ENCODE data around the gene TSLP.

Gene TSLP

DNA sequence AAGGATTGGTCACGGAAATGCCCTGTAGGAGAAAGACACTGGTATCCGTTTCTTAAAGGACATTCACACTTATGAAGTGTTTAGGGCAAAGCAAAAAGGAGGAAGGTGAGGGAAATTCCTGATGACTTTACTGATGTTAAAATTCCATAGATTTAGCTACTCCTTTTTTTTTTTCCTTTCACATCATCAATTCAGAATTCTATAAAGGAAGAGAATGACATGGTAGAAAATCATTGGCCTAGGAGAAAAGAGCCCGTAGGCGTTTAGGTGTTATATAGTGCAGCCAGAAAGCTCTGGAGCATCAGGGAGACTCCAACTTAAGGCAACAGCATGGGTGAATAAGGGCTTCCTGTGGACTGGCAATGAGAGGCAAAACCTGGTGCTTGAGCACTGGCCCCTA, at the start of gene TSLP:
TSS of gene TSLP (plus strand) at position 301 of the 400 bp plus-strand sequence. CDS start 178 bp downstream, outside the sequence.
- no peak for DNase-seq (ENCODE audit: low read depth, low spot score)

DNA sequence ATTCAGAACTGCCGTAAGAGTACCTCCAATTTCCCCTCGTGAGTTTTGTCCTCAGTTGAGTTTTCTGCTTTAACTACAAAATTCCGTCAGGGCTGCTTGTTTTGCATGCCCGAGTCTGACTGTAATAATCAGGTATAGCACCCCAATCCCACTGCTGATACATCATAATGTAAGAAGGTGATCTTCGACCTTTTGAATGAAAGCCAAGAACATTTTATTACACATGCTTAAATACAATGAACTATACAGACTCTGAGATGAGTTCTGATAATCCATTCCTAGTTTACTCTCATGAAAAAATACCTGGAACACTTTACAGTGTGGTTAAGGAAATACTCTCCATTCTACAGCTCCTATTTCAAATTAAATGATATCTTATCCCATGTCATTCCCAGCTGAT, 49.2 kb upstream of the TSLP start:
- DNase-seq (ENCODE audit: low read depth, low spot score): no peak

DNA sequence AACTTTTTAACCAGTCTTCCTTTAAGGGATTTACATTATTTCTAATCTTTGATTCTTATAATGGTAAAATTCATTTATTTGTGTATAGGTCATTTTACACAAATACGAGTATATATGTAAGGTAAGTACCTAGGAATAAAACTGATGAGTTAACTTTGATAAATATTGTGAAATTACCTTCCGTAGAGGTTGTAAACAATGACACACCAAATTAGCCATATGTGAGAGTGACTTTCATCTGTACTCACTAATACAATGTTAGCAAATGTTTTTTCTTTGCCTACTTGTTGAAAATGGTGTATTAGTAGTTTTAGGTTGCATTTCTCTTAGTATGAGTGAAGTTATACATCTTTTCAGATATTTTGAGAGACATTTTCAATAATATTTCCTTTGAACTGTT, 42.6 kb upstream of the TSLP start:
- no peak for DNase-seq (ENCODE audit: low read depth, low spot score)

GRCh38 chr5:111043712-111044506, 27.6 kb upstream of the TSLP start:
- DNase-seq (ENCODE audit: low read depth, low spot score): peak; percentile 95

DNA sequence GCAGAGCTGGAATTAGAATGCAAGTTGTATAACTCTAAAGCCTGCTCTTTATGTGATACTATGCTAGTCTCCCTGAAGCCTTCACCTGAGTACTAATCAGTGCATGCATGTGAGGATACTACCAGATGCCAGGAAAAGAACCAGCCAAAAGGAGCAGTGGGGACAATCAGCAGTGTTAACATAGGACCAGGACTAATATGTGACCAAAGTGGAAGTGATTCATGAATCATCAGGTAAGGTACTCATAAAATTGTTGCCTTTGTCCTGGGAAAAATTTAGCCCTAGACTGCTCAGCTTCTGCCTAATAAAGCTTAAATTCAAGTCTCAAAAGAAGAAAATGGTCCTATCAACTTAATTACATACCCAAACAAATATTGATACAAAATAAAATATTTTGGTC, 13.4 kb upstream of the TSLP start:
- DNase-seq (ENCODE audit: low read depth, low spot score): no peak

- no peak for DNase-seq (ENCODE audit: low read depth, low spot score)
Measured at GRCh38 chr5:111060169-111060568, 11.3 kb upstream of the TSLP start.

DNA sequence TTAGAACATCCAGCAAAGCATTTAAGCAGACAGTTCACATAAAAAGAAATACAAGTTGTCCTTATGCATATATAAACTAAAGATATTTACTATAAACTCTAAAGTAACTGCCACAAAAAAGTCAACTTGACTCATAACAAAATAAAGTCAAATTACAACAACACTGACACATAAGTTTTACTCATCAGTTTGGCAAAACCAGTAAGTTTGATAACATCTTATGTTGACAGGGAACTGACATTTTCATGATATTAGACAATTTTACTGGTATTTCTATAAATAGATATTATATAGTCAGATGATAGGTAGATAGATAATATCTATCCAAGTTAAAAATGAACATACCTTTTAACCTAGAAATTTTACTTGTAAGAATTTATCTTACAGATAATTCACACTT, 9.9 kb upstream of the TSLP start:
- DNase-seq (ENCODE audit: low read depth, low spot score): no peak

DNA sequence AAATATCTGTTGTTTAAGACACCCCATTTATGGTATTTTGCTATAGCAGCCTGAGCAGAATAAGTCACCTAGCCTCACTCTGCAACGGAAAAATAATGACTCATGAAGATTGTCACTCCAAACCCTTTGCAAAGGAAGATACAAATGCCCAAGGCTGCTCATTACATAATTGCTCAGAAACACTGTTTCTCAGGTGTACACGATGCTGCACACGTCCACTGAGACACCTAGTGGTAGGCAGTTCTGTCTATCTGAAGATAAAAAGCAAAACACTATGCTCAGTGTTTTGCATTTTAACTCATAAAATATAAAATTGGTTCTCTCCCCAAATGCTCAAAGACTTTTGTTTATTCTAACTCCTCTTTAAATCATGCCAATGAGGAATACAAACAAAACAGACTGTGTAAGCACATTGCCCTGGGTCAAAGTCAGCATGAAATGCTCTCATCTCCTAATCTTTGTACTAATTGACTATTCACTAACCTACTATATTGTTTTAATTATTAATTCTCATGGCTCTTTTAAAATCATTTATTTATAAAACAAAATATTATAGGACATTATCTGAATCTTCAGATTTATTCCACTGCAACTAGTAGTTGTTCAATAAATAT, 7.7 kb upstream of the TSLP start:
- DNase-seq (ENCODE audit: low read depth, low spot score): no peak

- DNase-seq (ENCODE audit: low read depth, low spot score): no peak
Measured at GRCh38 chr5:111066261-111066938, 5.1 kb upstream of the TSLP start.

GRCh38 chr5:111068213-111068612, 3.3 kb upstream of the TSLP start:
- DNase-seq (ENCODE audit: low read depth, low spot score): no peak

DNA sequence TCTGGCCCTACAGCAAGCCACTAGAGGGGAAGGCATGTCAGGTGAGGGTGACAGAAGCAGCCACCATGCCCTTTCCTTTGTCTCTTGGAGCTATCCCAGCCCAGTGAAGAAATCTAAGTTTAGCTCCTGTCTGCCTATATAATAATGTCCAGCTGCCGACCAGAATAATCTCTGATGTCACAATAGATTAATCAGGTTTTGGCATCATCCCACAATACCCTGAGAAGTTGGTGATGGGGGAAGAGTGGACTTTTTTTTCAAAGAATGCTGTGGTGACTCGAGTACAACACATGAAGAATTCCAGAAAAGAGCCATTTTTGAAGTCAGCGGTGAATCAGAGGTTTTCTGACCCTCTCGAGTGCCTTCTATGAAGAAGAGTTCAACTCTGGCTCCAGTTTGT, 1.7 kb upstream of the TSLP start:
- no peak for DNase-seq (ENCODE audit: low read depth, low spot score)

GRCh38 chr5:111070272-111071134, 1.0 kb upstream of the TSLP start:
- DNase-seq (ENCODE audit: low read depth, low spot score): no peak

DNA sequence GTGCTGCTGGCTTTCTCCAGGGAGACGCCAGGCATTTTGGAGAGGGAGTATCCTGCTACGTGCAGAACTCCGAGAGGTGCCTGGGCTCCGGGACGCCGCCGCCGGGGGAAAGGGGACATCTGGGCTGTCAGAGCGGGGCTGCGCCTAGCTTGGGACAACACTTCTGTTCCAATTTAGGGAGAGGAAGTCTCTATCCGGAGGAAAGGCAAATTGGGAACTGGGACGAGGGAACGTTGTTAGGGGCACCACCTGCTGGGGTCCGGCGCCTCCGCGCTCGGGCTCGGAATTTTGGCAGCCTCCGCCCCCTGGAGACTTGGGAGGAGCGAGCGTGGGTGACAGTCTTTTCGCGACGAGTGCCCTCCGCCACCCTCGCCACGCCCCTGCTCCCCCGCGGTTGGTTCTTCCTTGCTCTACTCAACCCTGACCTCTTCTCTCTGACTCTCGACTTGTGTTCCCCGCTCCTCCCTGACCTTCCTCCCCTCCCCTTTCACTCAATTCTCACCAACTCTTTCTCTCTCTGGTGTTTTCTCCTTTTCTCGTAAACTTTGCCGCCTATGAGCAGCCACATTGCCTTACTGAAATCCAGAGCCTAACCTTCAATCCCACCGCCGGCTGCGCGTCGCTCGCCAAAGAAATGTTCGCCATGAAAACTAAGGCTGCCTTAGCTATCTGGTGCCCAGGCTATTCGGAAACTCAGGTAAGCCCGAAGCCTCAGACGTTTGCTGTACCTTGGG, 1.6 kb downstream of the TSLP start:
- DNase-seq (ENCODE audit: low read depth, low spot score): no peak

- DNase-seq (ENCODE audit: low read depth, low spot score): no peak
Measured at GRCh38 chr5:111074244-111074643, 2.7 kb downstream of the TSLP start.

DNA sequence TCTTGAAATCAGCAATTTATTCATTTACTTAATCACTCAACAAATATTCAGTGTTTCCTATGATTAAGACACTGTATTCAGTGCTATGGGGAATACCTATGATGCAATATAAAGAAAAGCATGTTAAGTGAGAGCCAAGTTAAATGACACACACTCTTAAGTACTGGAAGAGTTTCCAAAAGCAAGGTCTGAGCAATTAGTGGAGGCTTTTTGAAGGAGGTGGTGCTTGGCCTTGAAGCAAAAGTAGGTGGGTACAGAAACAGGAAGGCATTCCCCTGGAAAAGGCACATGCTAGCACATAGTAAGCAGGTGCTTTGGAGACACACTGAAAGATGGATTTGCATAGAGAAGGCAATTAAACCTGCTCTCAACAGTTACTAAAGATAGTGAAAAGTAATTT, 4.0 kb downstream of the TSLP start:
- no peak for DNase-seq (ENCODE audit: low read depth, low spot score)

DNA sequence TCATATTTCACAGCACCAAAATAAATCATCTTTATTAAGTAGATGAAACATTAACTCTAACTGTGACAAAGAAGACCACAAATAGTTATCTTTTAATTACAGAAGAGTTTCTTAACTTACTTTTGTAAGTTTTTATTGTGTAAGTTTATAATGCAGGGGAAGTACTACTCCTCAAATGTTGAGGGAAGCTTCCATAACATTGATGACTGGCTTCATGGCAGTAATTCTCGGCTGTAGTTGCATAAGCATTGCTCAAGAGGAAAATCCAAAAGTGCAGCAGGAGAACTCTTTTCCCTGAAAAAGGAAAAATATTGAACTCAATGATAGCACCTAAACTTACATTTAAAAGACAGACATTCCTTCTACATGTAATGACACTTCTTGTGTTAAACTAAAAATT, 4.6 kb downstream of the TSLP start:
- no peak for DNase-seq (ENCODE audit: low read depth, low spot score)

DNA sequence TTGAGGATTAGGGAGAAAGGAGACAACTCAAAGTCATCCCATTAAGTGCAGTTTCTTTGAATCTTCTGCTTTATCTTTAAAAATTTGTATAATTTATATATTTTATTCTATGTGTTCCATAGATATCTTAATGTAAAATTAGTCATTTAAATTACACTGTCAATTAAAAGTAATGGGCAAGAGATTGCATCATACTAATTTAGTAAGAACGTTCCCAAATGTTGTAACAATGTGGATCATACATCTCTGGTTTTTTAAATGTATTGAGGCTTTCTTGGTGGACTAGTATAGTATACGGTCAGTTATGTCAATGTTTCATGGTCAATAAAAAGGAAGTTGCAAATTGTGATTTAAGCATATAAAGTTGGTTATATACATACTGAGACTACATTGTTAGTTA, 6.2 kb downstream of the TSLP start:
- DNase-seq (ENCODE audit: low read depth, low spot score): no peak

DNA sequence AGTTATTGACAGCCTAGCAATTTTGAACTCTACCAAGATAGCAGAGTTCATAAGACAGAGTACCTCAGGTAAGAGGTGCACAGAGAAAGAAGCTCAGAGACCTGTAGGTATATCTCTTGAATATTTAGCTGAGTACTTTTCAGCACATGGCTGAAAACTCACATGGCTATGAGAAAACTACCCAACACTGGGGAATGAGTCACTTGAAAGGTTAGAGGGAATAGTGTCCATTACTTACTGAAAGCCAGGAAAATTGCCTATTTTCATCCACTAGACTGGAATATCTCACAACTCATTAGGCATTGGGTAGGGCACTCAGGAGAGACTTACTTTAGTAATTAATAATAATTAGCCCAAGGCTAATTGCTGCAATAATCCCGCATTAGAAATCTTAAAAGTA, 8.3 kb downstream of the TSLP start:
- no peak for DNase-seq (ENCODE audit: low read depth, low spot score)

DNA sequence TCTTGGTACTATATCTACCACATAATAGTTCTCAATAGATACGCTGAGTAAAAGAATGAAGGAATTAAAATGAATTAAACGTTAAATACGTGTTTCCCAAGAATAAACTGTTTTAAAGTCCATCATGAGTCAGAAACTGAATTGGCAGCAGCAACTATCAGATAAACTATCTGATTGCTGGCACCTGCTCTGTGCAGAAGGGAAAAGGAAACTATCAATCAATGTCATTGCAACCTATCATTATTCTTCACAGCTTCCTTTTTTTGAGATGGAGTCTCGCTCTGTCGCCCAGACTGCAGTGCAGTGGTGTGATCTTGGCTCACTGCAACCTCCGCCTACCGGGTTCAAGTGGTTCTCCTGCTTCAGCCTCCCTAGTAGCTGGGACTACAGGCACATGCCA, 11.8 kb downstream of the TSLP start:
- no peak for DNase-seq (ENCODE audit: low read depth, low spot score)

- DNase-seq (ENCODE audit: low read depth, low spot score): peak; percentile 87
Measured at GRCh38 chr5:111092062-111092853, 20.7 kb downstream of the TSLP start, which contains the start of gene WDR36. WDR36 (plus strand) TSS chr5:111092348; CDS start chr5:111092457, 109 bp downstream.
